Measurements from ENCODE around the gene CDR2.
"Not testable (repeated sequence)": the region's sequence is repeated elsewhere in the genome, so short reads cannot be mapped to it uniquely, and the experiment has no call there.

The CDR2 gene

DNA sequence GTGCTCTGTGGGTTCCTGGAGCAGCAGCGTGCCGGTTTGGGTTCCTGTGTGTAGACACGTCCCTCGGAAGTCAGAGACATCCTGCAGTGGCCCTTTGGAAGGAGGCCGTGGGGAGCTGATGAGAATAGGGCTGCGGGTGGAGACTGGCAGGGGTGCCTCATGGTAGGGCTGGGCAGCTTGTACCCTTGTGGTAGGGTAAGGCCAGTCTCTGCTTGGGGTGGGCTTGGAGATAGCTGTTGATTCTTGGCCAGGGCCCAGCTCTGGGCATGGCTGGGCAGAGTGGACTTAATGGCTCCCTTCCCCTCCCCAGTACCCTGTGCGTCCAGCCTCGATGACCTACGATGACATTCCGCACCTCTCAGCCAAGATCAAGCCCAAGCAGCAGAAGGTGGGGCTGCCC is 66.6 kb downstream of the CDR2 start:
- DNase-seq (ENCODE audit: low spot score): no peak

DNA sequence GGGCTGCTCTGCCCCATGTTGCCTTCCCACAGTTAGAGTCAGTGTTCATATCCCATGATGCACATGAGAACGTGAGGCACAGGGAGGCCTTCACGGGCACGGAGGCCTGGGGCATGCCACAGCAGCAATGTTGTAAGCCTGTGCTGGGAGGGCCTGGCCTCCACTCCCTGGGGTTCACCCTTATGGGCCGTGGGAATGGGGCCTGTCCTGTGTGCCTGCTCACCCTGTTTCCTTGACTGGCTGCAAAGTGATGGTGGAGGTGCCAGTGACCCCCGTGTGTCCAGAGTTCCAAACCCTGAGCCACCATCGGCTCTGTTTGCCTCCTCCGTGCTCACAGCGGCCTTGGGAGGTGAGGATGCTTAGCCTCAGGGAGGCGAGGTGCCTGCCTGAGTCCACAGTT is 67.6 kb downstream of the CDR2 start:
- no peak for DNase-seq (ENCODE audit: low spot score)

DNA sequence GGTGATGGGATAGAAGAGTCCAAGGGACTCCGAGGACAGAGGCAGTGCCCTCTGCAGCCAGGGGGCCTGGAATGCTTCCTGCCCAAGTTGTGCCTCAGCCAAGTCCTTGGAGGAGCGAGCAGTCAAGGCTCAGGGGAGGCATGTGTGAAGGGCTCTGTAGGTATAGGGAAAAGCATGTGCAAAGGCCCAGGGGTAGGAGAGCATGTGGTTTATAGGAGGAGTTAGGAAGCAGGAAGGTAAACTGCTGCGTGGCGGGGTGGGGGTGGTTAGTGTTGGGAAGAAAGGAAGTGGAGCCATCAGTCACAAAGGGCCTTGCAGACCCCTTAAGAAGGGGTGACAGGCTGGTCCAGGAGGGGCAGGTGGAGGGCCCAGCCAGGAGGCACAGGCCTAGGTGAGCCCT is 70.0 kb downstream of the CDR2 start:
- no peak for DNase-seq (ENCODE audit: low spot score)

DNA sequence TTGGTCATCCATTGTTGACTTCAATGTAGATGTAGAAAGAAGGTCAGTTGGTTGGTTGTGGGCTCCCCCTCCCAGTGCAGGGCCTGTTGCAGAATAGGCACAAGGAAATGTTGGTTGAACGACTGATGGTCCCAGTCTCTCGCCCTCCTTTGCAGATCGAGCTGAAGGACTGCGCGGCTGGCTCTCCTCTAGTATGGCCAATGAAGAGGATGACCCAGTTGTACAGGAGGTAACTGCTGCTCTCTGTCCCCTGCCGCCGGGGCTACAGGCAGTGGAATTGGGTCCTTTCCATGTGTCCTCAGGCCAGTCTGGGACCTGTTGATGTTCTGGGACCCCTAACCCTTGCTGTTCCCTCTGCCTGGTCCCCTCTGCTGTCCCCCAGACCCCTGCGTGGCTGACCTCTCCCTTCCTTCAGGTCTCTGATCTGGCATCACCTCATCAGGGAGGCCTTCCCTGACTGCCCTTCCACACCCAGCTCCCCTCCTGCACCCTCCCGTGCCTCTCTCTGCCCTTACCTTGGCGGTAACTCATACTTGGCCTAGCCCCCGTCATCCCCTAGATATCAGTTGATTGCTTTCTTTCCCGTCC is 71.5 kb downstream of the CDR2 start:
- DNase-seq (ENCODE audit: low spot score): no peak

DNA sequence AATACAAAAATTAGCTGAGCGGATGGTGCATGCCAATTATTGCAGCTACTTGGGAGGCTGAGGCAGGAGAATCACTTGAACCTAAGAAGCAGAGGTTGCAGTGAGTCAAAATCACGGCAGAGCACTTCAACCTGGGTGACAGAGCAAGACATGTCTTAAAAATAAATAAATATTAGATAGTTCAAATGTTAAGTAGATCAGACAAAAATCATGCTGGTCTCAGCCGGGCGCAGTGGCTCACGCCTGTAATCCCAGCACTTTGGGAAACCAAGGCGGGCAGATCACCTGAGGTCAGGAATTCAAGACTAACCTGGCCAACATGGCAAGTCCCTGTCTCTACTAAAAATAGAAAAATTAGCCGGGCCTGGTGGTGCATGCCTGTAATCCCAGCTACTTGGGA is 73.0 kb downstream of the CDR2 start:
- not testable (repeated sequence) for DNase-seq (ENCODE audit: low spot score)

DNA sequence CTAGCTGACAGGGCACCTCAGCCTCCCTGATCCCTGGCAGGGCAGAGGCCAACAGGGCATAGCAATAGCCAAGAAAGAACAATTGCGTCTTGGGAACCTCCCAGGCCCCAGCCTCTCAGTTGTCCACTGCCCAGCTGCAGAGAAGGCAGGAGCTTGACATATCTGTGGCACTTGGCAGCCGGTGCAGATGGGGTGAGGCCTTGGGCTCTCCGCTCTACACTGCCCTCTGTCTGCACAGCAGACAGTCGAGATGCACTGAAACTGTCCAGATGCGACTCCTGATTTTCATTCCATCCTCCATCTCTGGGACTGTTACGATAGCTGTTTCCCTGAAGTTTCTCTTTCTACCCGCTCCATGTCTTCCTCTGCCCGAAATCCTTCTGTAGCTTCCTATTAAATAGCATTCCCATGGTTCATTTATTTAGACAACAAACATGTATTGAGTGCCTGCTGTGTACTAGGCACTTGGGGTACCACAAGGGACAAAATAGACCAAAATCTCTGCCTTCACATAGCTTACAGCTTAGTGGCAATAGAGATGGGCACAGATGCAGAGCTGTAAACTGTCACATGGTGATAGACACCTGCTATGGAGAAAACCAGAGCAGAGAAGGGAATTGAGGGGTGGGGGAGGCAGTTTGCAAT is 73.9 kb downstream of the CDR2 start:
- DNase-seq (ENCODE audit: low spot score): peak; percentile 89

DNA sequence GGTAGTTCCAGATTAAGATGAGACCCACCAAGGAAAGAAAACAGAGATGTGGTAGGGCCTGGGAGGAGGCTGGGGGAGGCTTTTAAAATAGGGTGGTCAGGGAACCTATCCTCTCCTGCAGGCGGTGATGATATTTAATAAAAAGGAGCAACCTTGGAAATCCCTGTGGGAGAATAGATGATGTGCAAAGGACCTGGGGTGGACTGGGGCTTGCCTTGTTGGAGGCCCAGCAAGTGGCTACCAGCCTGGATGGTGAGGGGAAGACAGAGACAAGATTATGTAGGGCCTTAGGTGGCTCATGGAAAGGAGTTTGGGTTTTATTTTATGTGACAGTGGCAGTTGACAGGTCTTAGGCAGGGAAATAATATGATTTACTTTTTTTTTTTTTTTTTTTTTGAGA is 75.4 kb downstream of the CDR2 start:
- DNase-seq (ENCODE audit: low spot score): no peak

DNA sequence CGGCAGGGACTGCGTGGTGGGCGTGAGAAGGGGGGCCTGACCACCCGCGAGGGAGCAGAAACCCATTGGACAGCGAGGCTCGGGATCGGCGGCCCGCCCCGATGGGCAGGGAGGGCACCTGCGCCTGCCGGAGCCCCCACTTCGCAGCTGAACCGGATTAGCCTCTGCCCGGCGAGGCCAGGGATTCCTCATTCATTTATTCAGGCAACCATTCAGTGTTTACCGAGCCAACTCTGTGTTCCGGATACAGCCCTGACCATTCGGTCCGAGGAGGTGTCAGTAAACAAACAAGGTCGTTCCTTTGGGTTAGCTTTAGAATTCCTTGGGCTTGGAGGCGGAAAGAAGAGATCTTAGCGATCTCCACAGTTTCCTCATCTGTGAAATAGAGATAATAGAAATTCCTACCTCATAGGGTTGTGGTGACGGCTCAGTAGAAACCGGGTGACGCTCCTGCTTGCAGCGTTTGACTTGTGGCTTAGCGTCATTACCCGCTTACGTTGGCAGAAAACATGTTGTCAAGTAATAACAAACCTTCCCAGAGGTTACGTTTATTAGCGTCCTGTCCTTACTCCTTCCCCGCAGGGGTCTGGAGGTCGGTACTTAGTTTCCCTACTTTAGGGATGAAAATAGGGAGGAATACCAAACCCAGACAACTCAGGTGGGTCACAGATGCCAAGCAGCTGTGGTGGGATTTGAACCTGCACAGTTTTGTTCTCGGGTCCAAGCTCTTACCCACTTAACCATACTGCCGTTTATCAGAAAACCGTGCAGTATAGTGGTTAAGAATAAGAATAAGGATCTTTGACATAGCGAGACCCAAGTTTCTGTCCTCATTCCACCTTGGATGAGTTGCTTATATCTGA is 76.3 kb downstream of the CDR2 start:
- peak; percentile 87 for DNase-seq (ENCODE audit: low spot score)

DNA sequence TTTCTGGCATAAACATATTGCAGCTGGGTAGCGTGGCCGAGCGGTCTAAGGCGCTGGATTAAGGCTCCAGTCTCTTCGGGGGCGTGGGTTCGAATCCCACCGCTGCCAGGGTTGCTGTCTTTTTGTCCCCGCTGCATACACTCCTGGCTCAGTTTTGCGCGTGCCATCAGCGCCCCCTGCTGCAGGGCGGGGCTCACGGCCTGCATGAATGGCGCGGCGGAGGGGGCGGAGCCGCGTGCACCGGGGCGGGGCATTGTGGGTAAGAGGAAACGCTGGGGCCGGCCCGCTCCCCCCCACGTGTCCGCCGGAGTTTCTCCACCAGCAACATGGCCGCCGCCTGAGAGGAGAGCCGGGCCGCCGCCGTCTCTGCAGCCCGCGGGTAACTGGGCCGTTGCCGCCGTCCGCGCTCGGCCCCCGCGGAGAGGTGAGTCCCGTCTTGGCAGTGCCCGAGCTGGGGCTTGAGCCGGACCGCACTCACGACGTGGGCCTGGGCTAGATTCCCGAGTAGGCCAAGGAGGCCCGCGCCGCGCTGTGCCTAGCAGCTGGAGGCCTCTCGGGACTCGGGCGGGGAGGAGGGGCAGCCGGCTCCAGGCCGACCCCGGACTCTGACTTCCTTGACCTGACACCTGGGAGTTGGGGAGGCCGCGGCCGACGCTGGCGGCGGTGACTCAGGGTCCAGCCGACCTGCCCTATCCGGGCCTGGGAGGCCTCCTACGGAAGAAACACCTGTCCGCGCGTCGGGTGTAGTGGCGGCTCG is 77.1 kb downstream of the CDR2 start, which contains the start of gene POLR3E:
TSS of gene POLR3E (plus strand) at position 296 of the 757 bp plus-strand sequence. CDS start 5,560 bp downstream, outside the sequence.
- peak; percentile 98 for DNase-seq (ENCODE audit: low spot score)

DNA sequence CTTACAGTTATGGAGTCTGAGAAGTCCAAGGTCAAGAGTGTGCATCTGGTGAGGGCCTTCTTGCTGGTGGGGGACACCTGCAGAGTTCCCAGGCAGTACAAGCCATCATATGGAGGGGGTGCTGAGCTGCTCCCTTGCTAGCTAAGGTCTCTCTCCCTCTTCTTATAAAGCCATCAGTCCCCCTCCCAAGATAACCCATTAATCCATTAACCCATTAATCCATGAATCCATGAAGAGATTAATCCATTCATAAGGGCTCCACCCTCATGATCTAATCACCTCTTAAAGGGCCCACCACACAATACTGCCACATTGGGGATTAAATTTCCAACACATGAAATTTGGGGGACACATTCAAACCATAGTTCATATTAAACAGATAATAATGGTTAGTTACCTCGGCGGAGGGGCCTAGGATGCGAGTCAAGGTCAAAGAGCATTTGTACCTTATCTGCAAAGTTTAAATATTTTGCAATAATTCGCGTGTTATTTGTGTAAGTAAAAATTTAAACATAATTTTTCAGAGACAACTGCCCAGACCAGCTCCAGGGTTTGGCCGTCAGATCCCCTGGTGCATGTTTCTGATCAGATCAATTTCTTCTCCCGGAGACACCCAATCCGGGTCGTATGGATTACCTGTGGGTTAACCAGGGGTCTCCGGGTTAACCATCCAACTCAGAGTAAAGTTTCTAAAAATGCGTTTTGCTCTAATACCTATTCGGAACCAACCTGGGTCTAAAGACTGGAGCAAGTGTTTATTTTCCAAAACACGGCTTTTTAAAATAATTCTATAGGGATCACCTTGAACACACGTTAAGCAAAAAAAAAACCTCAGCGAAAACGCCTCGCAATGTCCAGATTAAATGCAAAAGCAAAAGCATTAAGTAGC is 78.0 kb downstream of the CDR2 start:
- peak; percentile 18 for DNase-seq (ENCODE audit: low spot score)

All from pons (tissue), 1 donor.